ENCODE data around the gene LBHD2.

LBHD2 gene

GRCh38 chr14:103067231-103067954 lies 16.6 kb upstream of the LBHD2 start:
- DNase-seq (ENCODE audit: extremely low spot score, insufficient read length, low read depth) (no peak), FAIRE-seq (no peak)

- no peak for DNase-seq (ENCODE audit: extremely low spot score, insufficient read length, low read depth)
- no peak for FAIRE-seq
These were observed 15.5 kb upstream of the LBHD2 start for GRCh38 chr14:103068351-103069073.

- FAIRE-seq = no peak
- no peak for DNase-seq (ENCODE audit: extremely low spot score, insufficient read length, low read depth)
These were observed 13.6 kb upstream of the LBHD2 start for GRCh38 chr14:103070263-103070885.

DNA sequence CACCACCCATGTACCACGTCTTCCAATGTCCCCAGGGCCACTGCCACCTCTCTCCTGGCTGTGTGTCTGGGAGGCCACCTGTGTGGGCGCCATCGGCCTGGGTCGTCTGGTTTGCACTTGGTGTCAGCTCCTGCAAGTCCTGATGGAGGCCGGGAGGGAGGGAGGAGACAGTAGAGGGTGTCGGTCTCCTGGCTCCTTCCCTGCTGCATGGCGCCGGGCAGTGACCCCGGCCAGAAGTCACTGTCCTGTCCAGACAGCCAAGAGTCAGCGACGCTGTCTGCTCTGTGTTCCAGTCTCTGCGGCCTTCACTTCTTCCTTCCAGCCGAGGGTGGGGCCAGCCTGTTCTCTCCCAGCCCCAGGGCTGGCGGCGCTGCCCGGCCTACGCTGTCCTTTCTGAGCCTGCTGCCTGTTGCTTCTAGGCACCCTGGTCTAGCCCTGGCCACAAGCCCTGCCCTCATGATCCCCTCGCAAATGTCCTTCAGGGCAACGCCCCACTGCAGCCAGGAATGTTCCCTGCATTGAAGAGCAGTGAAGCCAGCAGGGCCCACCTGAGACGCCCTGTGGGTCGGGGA lies 13.0 kb upstream of the LBHD2 start:
- no peak for FAIRE-seq
- DNase-seq (ENCODE audit: extremely low spot score, insufficient read length, low read depth) = no peak

DNA sequence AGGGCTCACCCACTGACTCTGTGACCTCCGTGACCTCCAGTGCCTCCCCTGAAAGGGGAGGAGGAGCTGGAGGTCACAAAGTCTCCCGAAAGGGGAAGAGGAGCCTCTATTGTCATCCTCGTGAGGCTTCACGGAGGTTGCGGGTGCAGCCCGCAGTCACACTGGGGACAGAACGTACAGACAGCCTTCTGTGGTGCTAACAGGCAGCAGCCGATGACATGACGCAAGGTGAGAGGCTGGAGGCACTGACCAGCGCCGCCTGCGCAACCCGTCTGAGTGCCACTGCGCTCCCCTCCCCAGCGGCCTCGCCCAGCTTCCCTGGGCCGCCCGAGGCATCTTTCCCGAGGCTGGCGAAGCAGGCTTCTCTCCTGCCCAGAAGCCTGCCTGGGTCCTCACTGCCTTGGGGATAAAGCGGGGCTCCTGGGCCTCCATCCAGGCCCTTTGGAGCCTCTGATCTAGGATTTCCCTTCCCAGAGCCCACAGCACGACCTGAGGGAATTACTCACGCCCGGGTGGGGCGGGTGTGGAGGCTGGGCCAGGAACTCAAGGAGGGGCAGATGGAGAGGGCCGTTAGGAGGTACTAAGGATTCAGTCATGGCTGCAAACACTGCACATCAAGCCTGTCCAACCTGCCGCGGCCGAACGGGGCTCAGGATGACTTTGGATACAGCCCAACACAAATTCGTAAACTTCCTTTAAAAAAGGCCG lies 12.3 kb upstream of the LBHD2 start:
- FAIRE-seq (no peak), DNase-seq (ENCODE audit: extremely low spot score, insufficient read length, low read depth) (no peak)

DNA sequence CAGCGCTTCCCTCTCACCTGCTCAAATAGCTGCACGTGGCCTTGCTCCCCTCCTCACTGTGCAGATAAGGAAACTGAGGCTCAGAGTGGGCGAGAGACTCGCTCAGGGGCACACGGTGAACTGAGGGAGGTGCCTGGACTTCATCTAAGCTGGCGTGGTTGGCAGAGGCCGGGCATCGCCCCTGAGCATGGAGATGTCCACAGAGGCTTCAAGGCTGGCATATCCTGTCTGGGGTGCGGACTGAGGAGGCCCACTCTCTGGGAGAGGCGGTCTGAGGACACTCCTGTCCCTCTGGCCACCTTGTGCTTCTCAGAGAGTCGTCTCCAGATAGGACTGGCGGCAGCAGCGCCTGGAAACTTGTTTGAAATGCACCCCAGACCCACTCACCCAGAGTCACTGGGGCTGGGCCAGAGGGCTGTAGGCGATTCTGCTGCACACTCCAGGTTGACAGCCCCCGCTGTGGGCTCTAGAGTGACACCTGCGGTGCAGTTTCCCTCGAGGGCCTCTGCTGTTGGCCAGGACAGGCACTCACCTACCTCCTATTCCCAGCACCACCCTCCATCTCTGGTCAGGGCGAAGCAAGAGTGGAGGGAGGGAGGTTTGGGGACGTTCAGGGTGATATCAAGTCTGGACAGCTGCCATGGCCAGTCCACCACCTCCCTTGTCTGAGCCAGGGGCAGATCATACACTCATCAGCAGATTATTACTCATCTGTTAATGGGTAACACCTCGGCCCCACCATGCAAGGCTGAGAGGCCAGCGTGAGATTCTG lies 11.2 kb upstream of the LBHD2 start:
- no peak for FAIRE-seq
- DNase-seq (ENCODE audit: extremely low spot score, insufficient read length, low read depth) = no peak

- DNase-seq (ENCODE audit: extremely low spot score, insufficient read length, low read depth) (no peak), FAIRE-seq (no peak)
These were observed 10.6 kb upstream of the LBHD2 start for GRCh38 chr14:103073367-103073875.

DNA sequence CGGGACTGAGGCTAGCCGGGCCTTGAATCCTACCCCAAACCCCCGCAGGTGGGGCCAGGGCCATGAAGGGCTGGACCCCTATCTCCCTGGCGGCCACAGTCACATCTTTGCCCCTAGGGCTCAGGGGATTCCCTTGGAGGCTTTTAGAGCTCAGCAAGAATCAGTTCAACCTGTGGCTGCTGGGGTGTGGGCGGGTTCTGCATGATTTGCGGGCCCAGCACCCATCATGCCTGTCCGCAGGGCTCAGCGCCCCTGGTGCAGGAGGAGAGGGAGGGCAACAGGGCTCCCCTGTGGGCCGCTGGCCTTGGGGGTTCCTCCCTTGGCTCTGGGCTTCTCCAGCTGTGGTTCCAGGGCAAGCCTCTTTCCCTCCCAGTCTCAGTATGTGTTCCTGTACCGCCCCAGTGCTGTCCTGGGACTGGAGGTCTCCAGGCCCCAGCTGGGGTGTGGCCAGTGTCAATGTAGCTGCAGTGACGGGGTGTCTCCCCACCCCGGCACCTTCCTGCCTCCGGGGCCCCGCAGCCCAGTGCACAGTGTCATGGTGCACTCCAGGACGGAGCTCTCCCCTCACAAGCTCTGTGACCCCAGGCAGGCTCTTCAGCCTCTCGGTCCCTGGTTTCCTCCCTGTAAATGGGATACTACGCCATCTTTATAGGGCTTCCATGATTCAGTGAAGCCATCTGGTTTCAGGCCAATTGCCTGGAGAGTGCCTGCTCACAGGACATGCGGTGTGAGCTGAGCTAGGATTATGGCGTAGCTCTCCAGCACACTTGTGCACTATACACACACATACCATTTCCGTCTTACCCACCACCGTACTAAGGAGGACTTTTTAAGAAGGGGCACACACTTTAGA lies 9.9 kb upstream of the LBHD2 start:
- DNase-seq (ENCODE audit: extremely low spot score, insufficient read length, low read depth) (no peak), FAIRE-seq (no peak)

DNA sequence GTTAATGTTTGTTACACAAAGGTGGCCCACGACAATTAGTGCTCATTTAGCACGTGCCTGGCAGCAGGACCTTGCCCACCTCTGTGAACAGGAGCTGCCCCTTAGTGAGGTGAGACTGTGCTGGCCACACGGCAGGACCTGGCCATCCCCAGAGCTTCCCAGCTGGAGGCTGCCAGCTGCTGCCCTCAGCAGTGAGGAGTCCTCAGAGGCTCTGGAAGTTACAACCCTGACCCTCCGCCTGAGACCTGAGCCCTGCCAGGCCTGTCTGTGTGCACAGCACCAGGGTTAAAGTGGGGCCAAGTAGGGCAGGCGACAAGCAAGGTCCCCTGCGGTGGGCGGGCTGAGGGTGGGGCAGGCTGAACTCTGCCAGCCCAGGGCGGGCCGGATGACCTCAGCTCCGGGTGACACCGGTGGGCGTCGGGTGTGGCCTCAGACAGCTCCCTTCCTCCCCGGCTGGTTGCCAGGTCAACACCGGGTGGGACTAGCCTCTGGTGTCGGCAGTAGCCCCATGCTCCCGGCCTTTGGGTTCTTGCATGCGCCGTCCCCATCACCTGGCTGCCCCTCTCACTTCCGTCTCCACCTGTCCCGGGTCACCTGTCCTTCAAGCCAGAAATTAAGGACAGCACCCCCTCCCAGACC lies 9.2 kb upstream of the LBHD2 start:
- FAIRE-seq (no peak), DNase-seq (ENCODE audit: extremely low spot score, insufficient read length, low read depth) (no peak)

GRCh38 chr14:103078420-103078749 lies 5.6 kb upstream of the LBHD2 start:
- DNase-seq (ENCODE audit: extremely low spot score, insufficient read length, low read depth) = peak; percentile 67
- peak; percentile 92 for FAIRE-seq

DNA sequence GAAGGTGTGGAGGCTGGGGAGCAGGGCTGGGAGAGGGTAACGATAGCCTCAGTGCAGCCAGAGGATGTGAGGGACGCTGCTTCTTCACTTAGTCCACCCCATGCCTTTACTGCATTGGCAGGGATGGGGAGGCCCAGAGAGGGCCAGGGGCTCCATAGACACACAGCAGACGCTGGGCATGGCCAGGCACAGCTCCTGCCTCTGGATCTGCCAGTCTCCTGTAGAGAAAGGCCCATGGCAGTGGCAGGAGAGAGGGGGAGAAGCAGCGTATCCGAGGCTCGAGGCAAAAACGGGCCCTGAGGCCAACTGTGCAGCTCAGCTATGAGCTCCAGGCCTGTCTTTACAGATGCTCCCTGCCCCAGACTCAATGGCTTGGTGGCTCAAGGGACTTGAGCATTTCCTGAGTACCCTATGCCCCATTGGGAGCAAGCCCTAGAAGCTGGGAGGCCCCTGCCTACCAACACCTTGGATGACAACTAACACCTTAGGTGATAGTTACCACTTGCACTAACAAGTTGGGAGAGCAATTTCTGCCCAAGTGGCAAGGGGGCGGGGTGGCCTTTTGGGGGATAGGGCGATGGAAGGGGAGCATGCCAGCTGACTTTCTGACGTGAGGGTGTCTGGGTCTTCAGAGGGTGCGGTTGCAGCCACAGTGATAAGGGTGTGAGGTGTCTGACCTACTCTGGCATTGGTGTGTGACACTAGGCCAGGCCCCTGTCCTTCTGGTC lies 5.0 kb upstream of the LBHD2 start:
- FAIRE-seq = no peak
- no peak for DNase-seq (ENCODE audit: extremely low spot score, insufficient read length, low read depth)

DNA sequence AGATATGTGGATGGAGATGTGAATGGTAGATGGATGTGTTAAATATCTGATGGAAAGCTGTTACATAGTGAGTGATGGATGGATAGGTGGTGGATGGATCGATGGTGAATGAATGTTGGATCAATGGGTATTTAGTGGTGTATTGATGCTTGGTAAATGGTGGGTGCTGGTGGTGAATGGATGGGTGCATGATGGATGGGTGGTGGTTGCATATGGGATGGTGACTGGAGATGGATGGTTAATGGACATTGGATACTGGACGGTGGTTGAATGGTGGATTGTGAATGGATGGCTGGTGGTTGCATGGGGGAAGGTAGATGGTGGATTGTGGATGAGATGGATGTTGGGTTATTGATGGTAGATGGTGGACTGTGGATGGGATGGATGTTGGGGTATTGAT lies 2.1 kb upstream of the LBHD2 start:
- FAIRE-seq (no peak), DNase-seq (ENCODE audit: extremely low spot score, insufficient read length, low read depth) (no peak)

- DNase-seq (ENCODE audit: extremely low spot score, insufficient read length, low read depth) (no peak), FAIRE-seq (no peak)
These were observed 1.4 kb downstream of the LBHD2 start for GRCh38 chr14:103085106-103086091.

DNA sequence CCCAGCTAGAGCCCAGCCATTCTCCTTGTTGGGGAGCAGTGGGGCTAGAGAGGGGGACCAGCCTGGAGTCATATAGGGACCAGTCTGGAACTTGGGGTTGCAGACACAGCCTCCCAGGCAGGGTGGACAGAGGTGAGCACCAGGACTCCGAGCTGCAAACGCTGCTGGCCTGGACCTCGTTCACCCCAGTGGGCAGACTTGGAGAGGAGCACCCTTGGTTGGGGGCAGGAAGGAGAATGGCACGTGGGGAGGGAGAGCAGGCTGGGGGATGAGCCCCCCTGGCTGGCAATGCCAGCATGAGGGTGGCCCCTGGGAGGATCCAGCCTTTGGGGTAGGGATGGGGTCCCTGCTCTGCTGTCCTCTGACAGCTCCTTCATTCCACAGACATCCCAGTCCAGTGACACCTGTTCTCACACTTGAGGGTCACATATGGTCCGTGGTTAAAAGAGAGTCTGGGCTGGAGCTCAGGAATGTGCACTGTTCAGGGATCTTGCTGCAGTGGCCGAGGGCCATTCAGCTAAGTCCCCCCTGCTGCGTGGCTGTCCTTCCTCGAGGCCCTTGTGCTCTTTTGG lies 2.8 kb downstream of the LBHD2 start:
- FAIRE-seq (no peak), DNase-seq (ENCODE audit: extremely low spot score, insufficient read length, low read depth) (no peak)

DNA sequence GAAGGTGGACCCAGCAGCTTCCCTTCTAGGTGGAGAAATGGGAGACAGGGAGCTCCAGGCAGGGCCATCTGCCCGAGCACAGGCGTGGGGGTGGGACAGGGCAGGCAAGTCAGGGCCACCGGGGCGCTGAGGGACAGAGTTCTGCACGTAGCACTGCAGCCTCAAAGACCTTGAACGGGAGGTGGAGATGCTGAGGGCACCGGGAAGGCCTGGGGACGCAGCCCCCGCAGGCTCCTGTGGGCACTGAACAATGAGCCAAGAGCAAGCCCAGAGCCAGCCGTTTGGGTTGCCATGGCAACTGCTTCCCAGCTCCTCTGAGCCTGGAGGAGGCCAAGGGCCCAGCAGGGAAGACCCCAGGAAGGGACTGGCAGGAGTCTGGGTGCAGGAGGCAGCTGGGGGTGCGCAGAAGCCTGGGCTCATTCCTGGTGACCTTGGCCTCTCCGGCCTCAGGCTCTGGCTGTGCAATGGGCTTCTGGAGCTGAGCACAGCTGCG lies 3.4 kb downstream of the LBHD2 start:
- DNase-seq (ENCODE audit: extremely low spot score, insufficient read length, low read depth) (no peak), FAIRE-seq (no peak)

- no peak for DNase-seq (ENCODE audit: extremely low spot score, insufficient read length, low read depth)
- no peak for FAIRE-seq
These were observed 4.9 kb downstream of the LBHD2 start for GRCh38 chr14:103088921-103089320.

Measured in GM18507 (cell line).